Thymus (tissue), 11 donors: Measurements from ENCODE around the gene NAA40. TPM values are rescaled to one million over a fixed set of nuclear protein-coding genes. Genes with fewer than 3 reads are reported as not detected.

Source experiments
- DNase-seq, 9 donors: peaks; one replicate each; pipeline ENCODE4 v3.0.0-alpha.2; 2013; ENCODE audit warnings: low spot score in 9 of 9, low read depth in 6 of 9, missing footprints in 1 of 9
- H3K27ac ChIP-seq, 2 donors: one replicate each; pipeline ENCODE4 v1.5.1; 2013; ENCODE audit warnings: control low read depth in 1 of 2, low read depth in 1 of 2, low read length in 1 of 2, mild to moderate bottlenecking in 1 of 2, moderate library complexity in 1 of 2
- H3K27me3 ChIP-seq, 2 donors: one replicate each; pipeline ENCODE4 v1.5.1; 2013; ENCODE audit warnings: low read length in 1 of 2; ENCODE audit not compliant: control insufficient read depth in 2 of 2, insufficient read depth in 1 of 2
- H3K36me3 ChIP-seq, 2 donors: one replicate each; pipeline ENCODE4 v1.5.1; 2013; ENCODE audit warnings: low read length in 1 of 2, mild to moderate bottlenecking in 1 of 2, moderate library complexity in 1 of 2; ENCODE audit not compliant: control insufficient read depth in 2 of 2, insufficient read depth in 2 of 2
- H3K4me1 ChIP-seq, 2 donors: one replicate each; pipeline ENCODE4 v1.5.1; 2013; ENCODE audit warnings: low read length in 2 of 2; ENCODE audit not compliant: control insufficient read depth in 2 of 2, insufficient read depth in 2 of 2
- H3K4me3 ChIP-seq, 2 donors: one replicate each; pipeline ENCODE4 v1.5.1; 2013; ENCODE audit warnings: low read length in 2 of 2, control low read depth in 1 of 2, mild to moderate bottlenecking in 1 of 2
- H3K9me3 ChIP-seq, 2 donors: one replicate each; pipeline ENCODE4 v1.5.1; 2013; ENCODE audit warnings: low read length in 1 of 2, mild to moderate bottlenecking in 1 of 2; ENCODE audit not compliant: control insufficient read depth in 2 of 2, insufficient read depth in 1 of 2
- WGBS: extraction: QIAGEN DNeasy Blood & Tissue Kit; methylation state at CpG from one replicate; pipeline ENCODE4 v1.1.7; 2013; 5-methylcytosine and 5-hydroxymethylcytosine counted together
- polyA plus RNA-seq: library from polyadenylated mRNA; stranded (reverse); fragments of 200-250 nt; gene quantifications from one replicate; pipeline ENCODE4 v1.2.3, GENCODE V29; 2013
- total RNA-seq: library from RNA; stranded (reverse); fragments of 120-200 nt; gene quantifications from one replicate; pipeline ENCODE4 v1.2.4, GENCODE V29; 2013
- donor health status: healthy.

NAA40 gene
- total and polyA plus RNA-seq, 2 donors: 9.1 to 18.4 TPM

DNA sequence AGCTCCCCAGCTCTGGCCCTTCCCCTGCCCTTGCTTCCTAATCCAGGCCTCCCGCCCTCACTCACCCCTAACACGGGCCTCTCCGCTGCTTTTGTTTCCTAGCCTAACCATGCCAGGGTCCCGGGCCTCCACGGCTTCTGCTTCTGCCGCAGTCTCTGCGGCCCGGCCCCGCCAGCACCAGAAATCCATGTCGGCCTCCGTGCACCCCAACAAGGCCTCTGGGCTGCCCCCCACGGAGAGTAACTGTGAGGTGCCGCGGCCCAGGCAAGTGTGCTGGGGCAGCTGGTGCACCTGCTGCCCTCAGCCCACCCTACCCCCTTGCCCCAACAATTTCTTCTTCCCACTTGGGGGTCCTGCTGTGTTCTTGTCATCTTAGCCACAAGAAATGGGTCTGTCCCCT is 34.9 kb upstream of the NAA40 start:
- WGBS: 99% methylated on average over 14 of the region's 14 CpGs
- no peaks in the 10 kb centered on the region for H3K9me3 ChIP-seq
- no peak overlapping the region for H3K4me3 ChIP-seq
- DNase-seq: no peak
- H3K27me3 ChIP-seq: no peaks in the 10 kb centered on the region
- peaks cover 95 to 96% of the 10 kb centered on the region in 2 donors for H3K36me3 ChIP-seq
- H3K27ac ChIP-seq: no peak overlapping the region
- H3K4me1 ChIP-seq: peaks cover 0 to 5% of the 10 kb centered on the region in 2 donors

DNA sequence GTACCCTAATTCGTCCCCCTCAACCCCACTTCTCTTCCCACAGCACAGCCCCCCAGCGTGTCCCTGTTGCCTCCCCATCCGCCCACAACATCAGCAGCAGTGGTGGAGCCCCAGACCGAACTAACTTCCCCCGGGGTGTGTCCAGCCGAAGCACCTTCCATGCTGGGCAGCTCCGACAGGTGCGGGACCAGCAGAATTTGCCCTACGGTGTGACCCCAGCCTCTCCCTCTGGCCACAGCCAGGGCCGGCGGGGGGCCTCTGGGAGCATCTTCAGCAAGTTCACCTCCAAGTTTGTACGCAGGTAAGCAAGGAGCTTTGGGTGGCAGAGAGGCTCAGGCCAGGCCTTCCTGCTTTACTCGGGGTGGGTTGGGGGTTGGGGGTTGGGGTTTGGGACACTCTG is 34.1 kb upstream of the NAA40 start:
- DNase-seq: no peak
- H3K27ac ChIP-seq: no peak overlapping the region
- H3K27me3 ChIP-seq: no peaks in the 10 kb centered on the region
- H3K4me1 ChIP-seq: peaks cover 0 to 9% of the 10 kb centered on the region in 2 donors
- peaks cover 92 to 96% of the 10 kb centered on the region in 2 donors for H3K36me3 ChIP-seq
- 99% methylated on average over 13 of the region's 13 CpGs for WGBS
- H3K4me3 ChIP-seq: no peak overlapping the region
- H3K9me3 ChIP-seq: no peaks in the 10 kb centered on the region

DNA sequence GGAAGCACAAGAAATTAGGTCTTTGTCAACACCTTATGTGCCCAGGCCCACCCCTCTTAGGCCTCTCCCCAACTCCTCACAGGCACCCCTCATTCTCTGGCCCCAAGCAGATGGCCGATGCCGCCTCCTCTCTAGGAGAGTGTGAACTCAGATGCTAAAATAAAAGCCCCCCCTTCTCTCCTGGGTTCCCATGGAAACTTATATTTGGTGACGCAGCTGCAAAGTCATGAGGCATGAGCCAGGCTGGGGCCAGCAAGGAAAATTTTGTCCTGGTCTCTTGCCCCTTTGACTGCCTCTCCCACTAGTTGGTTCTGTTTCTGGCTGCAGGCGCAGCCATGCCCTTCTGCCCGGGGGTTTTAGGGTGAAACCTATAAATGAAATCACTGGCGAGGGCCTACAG is 33.6 kb upstream of the NAA40 start:
- Histone ChIP-seq H3K4me1 (peaks cover 0 to 13% of the 10 kb centered on the region in 2 donors), H3K36me3 (peaks cover 92 to 96% of the 10 kb centered on the region in 2 donors), H3K9me3 (no peaks in the 10 kb centered on the region), H3K27ac (no peak overlapping the region), H3K27me3 (no peaks in the 10 kb centered on the region), H3K4me3 (no peak overlapping the region)
- 95% methylated on average over 6 of the region's 6 CpGs for WGBS
- DNase-seq: no peak

DNA sequence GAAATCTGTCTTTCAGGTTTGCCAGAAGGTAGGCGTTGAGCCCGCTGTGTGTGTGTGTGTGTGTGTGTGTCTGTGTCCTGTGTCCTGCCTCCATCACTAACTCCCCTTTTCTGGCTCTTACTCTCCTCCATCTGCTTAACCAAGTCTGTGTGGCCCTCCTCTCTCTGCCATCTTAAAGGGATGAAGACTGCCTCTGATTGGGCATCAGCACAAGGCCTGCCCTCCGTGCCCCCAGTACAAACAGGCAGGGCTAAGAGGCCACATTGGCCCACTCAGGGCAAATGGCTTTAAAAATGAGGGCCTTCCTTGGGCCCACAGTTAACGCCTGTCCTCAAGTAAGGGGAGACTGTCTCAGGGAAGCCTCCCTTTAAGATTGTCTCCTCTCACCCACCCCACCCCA is 32.7 kb upstream of the NAA40 start:
- peaks cover 86 to 89% of the 10 kb centered on the region in 2 donors for H3K36me3 ChIP-seq
- H3K4me3 ChIP-seq: no peak overlapping the region
- H3K27ac ChIP-seq: peak overlapping the region in 1 of 2 donors; percentile 46
- WGBS: 97% methylated on average over 4 of the region's 4 CpGs
- DNase-seq: no peak
- H3K27me3 ChIP-seq: no peaks in the 10 kb centered on the region
- H3K4me1 ChIP-seq: peaks cover 0 to 14% of the 10 kb centered on the region in 2 donors
- H3K9me3 ChIP-seq: no peaks in the 10 kb centered on the region

DNA sequence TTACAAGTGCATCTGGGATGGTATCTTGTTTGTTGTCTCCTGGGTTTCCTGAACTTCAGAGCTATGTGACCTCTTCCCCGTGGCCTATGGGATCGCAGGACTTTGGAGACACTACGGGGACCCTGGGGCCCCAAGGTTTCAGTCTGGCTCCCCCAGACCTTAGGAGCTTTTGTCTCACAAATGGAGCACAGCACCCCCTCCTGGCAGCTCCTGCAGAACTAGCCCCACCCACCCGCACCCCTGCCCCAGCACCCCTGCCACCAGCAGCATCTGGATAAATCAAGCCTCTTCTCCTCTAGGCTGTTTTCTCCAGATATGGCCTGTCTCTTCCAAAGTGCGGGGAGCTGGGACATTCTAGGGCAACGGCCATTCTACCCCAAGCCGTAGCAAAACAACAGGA is 32.2 kb upstream of the NAA40 start:
- peaks cover 0 to 14% of the 10 kb centered on the region in 2 donors for H3K4me1 ChIP-seq
- WGBS: 95% methylated on average over 7 of the region's 7 CpGs
- no peaks in the 10 kb centered on the region for H3K9me3 ChIP-seq
- H3K4me3 ChIP-seq: no peak overlapping the region
- no peaks in the 10 kb centered on the region for H3K27me3 ChIP-seq
- H3K36me3 ChIP-seq: peaks cover 84 to 87% of the 10 kb centered on the region in 2 donors
- peak in 2 of 9 donors; percentile 54 to 68 for DNase-seq
- H3K27ac ChIP-seq: no peak overlapping the region

DNA sequence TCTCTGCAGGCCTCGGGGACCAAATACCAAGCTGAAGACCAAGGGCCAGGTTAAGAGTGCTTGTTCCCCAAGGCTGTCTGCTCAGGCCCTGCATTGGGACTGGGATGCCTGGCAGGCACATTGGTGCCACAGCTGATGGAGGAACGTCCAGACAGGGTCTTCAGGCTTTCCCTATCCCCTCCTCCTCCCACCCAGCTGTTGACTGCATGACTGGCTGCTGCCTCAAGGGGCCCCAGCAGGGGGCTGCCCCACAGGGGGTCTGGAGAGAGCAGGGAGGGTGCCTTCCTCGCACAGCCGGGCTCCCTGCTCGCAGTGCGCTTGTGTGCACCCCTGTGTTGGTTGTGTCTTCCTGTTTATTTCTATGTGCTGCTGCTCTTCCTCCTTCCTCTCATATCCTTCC is 31.7 kb upstream of the NAA40 start:
- Histone ChIP-seq H3K27ac (no peak overlapping the region), H3K36me3 (peaks cover 81 to 82% of the 10 kb centered on the region in 2 donors), H3K27me3 (no peaks in the 10 kb centered on the region), H3K4me1 (peaks cover 0 to 14% of the 10 kb centered on the region in 2 donors), H3K4me3 (no peak overlapping the region), H3K9me3 (no peaks in the 10 kb centered on the region)
- 93% methylated on average over 6 of the region's 6 CpGs for whole genome bisulfite sequencing
- no peak for DNase-seq

DNA sequence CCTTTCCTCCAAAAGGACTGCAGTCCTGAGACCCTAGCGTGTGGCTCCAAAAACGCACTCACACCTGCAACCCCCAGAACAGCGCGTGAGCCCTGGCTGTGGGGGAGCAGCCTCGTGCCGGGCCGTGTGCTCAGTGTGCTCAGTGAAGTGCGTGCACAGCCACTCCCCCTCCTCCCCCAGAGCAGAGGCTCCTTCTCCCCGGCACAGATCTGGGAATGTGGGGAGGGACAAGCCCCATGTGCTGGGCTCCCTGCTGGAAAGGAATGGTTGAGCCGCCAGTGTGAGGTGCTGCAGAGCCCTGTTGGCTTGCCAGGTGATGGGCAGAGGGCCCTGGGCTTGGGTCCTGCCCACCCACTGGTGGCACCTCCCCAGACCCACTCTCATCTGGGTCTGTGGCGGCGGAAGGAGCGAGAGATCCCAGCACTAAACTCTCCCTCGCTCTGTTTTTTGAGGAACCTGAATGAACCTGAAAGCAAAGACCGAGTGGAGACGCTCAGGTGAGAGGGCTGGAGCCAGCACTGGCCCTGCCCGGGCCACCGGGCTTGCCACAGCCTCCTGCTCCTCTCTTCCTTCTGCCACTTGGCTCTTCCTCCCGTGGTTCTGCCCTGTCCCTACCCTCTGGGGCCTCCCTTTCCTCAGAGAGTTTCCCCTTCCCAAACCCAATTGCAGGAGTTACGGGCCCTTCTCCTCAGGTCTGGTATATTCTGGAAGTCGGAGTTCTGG is 30.8 kb upstream of the NAA40 start:
- WGBS: 97% methylated on average over 21 of the region's 21 CpGs
- H3K9me3 ChIP-seq: no peaks in the 10 kb centered on the region
- no peaks in the 10 kb centered on the region for H3K27me3 ChIP-seq
- no peak for DNase-seq
- H3K36me3 ChIP-seq: peaks cover 72 to 73% of the 10 kb centered on the region in 2 donors
- H3K4me3 ChIP-seq: no peak overlapping the region
- no peak overlapping the region for H3K27ac ChIP-seq
- H3K4me1 ChIP-seq: peaks cover 0 to 14% of the 10 kb centered on the region in 2 donors

DNA sequence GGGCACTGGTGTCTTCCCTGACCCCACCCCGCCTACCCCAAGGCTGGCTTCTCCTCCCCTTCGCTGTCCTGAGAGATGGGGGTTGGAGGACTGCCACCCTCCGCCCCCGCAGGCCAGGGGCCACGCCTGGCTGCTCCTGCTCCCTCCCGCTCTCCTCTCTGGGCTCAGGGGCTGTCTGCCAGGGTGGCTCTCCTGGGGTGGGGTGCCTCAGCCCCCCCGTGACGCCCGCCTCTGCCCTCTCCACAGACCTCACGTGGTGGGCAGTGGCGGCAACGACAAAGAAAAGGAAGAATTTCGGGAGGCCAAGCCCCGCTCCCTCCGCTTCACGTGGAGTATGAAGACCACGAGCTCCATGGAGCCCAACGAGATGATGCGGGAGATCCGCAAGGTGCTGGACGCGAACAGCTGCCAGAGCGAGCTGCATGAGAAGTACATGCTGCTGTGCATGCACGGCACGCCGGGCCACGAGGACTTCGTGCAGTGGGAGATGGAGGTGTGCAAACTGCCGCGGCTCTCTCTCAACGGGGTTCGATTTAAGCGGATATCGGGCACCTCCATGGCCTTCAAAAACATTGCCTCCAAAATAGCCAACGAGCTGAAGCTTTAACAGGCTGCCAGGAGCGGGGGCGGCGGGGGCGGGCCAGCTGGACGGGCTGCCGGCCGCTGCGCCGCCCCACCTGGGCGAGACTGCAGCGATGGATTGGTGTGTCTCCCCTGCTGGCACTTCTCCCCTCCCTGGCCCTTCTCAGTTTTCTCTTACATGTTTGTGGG is 30.0 kb upstream of the NAA40 start:
- DNase-seq: no peak
- no peak overlapping the region for H3K27ac ChIP-seq
- H3K36me3 ChIP-seq: peaks cover 64 to 65% of the 10 kb centered on the region in 2 donors
- no peaks in the 10 kb centered on the region for H3K27me3 ChIP-seq
- H3K4me1 ChIP-seq: peaks cover 0 to 14% of the 10 kb centered on the region in 2 donors
- H3K4me3 ChIP-seq: no peak overlapping the region
- WGBS: 96% methylated on average over 46 of the region's 46 CpGs
- H3K9me3 ChIP-seq: no peaks in the 10 kb centered on the region
